OCI-LY1 (cell line): Measurements from ENCODE around the gene LMF1.

Source experiments
- H2AFZ ChIP-seq: fragments of 200-600 bp; sonication (generic), shearing (Covaris generic); 2 replicates; pipeline ENCODE4 v1.6.0; 2014; ENCODE audit warnings: antibody characterized with exemption, mild to moderate bottlenecking, low read length
- H3F3A ChIP-seq: fragments of 200-600 bp; sonication (generic), shearing (Covaris generic); 2 replicates; pipeline ENCODE4 v1.6.0; 2014; ENCODE audit warnings: mild to moderate bottlenecking, antibody characterized with exemption, low read length, moderate library complexity; ENCODE audit not compliant: insufficient read depth
- H3K27ac ChIP-seq: fragments of 200-600 bp; sonication (generic); 2 replicates; pipeline ENCODE4 v1.5.1; 2014; ENCODE audit warnings: low read length, mixed run types, mild to moderate bottlenecking, low read depth; ENCODE audit not compliant: poor library complexity, severe bottlenecking
- H3K27me3 ChIP-seq: fragments of 200-600 bp; sonication (generic); 2 replicates; pipeline ENCODE4 v1.6.0; 2014; ENCODE audit warnings: antibody characterized with exemption, mild to moderate bottlenecking, low read length, moderate library complexity; ENCODE audit not compliant: insufficient read depth
- H3K36me3 ChIP-seq: fragments of 200-600 bp; sonication (generic); 2 replicates; pipeline ENCODE4 v1.6.1; 2014; ENCODE audit warnings: mild to moderate bottlenecking, antibody characterized with exemption, low read length, moderate library complexity, mixed read lengths; ENCODE audit not compliant: insufficient read depth
- H3K4me1 ChIP-seq: fragments of 200-600 bp; sonication (generic); 2 replicates; pipeline ENCODE4 v1.5.1; 2014; ENCODE audit warnings: mild to moderate bottlenecking, low read length, moderate library complexity; ENCODE audit not compliant: insufficient read depth, severe bottlenecking
- H3K4me2 ChIP-seq: fragments of 200-600 bp; sonication (generic), shearing (Covaris generic); 2 replicates; pipeline ENCODE4 v1.6.1; 2014; ENCODE audit warnings: low read length
- H3K4me3 ChIP-seq: fragments of 200-600 bp; sonication (generic); 2 replicates; pipeline ENCODE4 v1.5.1; 2014; ENCODE audit warnings: low read length, low read depth, mild to moderate bottlenecking, mixed read lengths; ENCODE audit not compliant: poor library complexity, severe bottlenecking
- H3K79me2 ChIP-seq: fragments of 200-600 bp; shearing (Covaris generic); 2 replicates; pipeline ENCODE4 v1.6.1; 2016; ENCODE audit warnings: mixed run types, low read length, mixed read lengths; ENCODE audit not compliant: insufficient read depth
- H3K9ac ChIP-seq: fragments of 200-600 bp; sonication (generic), shearing (Covaris generic); 2 replicates; pipeline ENCODE4 v1.6.1; 2014; ENCODE audit warnings: mild to moderate bottlenecking, low read length, mixed read lengths
- H3K9me2 ChIP-seq: fragments of 200-600 bp; sonication (generic), shearing (Covaris generic); 2 replicates; pipeline ENCODE4 v1.6.1; 2014; ENCODE audit warnings: low read depth, mild to moderate bottlenecking, low read length, mixed read lengths
- H3K9me3 ChIP-seq: fragments of 200-600 bp; shearing (Covaris generic); 2 replicates; pipeline ENCODE4 v1.6.1; 2014; ENCODE audit warnings: low read length, mixed read lengths
- H4K20me1 ChIP-seq: fragments of 200-600 bp; sonication (generic), shearing (Covaris generic); 2 replicates; pipeline ENCODE4 v1.6.0; 2016; ENCODE audit warnings: mild to moderate bottlenecking, low read length; ENCODE audit not compliant: insufficient read depth
- EZH2 ChIP-seq: fragments of 200-600 bp; sonication (generic), shearing (Covaris generic); IDR thresholded peaks from 2 replicates; pipeline ENCODE4 v1.8.0; 2017; ENCODE audit warnings: borderline replicate concordance, mixed run types, mild to moderate bottlenecking, antibody characterized with exemption, low read length, moderate library complexity, mixed read lengths
- TF ChIP-seq, protein P1 (sequence below): fragments of 200-600 bp; sonication (generic), shearing (Covaris generic); IDR thresholded peaks from 2 replicates; pipeline ENCODE4 v1.5.1; 2017; ENCODE audit warnings: mild to moderate bottlenecking, antibody characterized with exemption, low read length, moderate library complexity, mixed read lengths

LMF1 gene

DNA sequence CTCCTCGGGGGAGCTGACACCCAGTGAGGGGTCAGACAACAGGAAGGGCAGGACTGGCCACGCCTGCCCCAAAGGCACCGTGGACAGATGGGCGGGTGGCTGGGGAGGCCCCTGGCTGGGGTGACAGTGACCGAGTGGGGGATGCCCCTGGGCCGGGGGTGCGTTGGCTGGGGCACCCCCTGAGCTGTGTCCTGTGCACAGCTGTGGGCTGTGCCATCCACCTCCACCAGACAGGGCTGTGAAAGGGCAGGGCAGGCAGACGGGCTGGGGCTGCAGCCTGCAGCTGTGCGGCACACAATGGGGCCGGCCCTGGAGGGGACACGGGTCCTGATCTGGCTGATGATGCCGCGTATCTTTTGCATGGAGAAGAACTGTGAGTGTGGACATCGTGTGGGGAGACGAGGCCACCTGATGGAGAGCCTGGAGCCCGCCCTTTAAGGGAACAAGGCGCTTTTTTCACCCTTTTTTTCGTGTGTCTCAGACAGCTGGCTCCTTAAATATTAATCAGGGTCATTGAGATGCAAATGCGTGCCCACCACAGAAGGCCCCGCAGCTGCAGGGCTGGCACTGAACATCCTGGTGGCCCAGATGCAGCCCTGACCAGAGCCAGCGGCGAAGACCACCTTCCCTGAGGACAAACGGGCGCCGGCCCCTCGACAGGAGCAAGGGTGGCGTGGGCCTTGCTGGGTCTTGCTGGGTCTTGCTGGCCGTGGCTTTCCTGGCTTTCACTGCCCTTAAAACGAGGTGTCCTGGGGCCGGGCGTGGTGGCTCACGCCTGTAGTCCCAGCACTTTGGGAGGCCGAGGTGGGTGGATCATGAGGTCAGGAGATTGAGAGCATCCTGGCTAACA is 127.8 kb downstream of the LMF1 start:
- Histone ChIP-seq H3K4me1 (no peaks in the 10 kb centered on the region), H3K79me2 (no peaks in the 10 kb centered on the region), H3K9ac (no peak overlapping the region), H3K9me3 (no peaks in the 10 kb centered on the region), H3K27ac (no peak overlapping the region), H3F3A (no peaks in the 10 kb centered on the region), H3K9me2 (no peaks in the 10 kb centered on the region), H3K4me3 (no peak overlapping the region), H4K20me1 (no peaks in the 10 kb centered on the region), H3K27me3 (no peaks in the 10 kb centered on the region), H3K36me3 (no peaks in the 10 kb centered on the region), H3K4me2 (no peak overlapping the region), H2AFZ (no peak overlapping the region)
- TF ChIP-seq, protein P1, sequence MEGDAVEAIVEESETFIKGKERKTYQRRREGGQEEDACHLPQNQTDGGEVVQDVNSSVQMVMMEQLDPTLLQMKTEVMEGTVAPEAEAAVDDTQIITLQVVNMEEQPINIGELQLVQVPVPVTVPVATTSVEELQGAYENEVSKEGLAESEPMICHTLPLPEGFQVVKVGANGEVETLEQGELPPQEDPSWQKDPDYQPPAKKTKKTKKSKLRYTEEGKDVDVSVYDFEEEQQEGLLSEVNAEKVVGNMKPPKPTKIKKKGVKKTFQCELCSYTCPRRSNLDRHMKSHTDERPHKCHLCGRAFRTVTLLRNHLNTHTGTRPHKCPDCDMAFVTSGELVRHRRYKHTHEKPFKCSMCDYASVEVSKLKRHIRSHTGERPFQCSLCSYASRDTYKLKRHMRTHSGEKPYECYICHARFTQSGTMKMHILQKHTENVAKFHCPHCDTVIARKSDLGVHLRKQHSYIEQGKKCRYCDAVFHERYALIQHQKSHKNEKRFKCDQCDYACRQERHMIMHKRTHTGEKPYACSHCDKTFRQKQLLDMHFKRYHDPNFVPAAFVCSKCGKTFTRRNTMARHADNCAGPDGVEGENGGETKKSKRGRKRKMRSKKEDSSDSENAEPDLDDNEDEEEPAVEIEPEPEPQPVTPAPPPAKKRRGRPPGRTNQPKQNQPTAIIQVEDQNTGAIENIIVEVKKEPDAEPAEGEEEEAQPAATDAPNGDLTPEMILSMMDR = no peak
- no peak for TF ChIP-seq EZH2

DNA sequence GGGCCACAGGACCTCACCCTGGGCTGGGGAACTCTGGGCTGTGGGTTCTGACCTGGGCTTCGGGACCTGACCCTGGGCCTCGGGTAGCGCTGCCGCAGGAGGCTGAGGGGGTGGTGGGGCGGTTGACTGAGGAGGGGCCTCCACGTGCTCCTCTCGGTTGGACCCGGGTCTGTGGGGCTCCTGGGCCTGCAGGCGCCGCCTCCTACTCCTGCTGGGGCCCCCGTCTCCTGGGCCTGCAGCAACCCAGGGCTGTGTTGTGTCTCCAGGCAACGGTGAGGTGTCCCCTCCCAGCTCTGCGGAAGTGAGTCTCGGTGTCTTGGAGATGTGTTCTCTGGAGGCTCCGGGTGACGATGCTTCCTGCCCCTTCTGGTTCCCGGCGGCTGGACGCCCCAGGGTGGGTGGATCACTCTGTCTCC is 128.7 kb downstream of the LMF1 start:
- H3K9ac ChIP-seq = no peak overlapping the region
- peaks cover under 1% of the 10 kb centered on the region; the same call in 1 of the 2 replicates for H3K9me3 ChIP-seq
- H2AFZ ChIP-seq = no peak overlapping the region
- H4K20me1 ChIP-seq = no peaks in the 10 kb centered on the region
- H3K9me2 ChIP-seq = no peaks in the 10 kb centered on the region
- H3F3A ChIP-seq = no peaks in the 10 kb centered on the region
- H3K27me3 ChIP-seq = no peaks in the 10 kb centered on the region
- no peaks in the 10 kb centered on the region for H3K4me1 ChIP-seq
- TF ChIP-seq, protein P1 = no peak
- TF ChIP-seq EZH2 = no peak
- H3K79me2 ChIP-seq = no peaks in the 10 kb centered on the region
- no peaks in the 10 kb centered on the region for H3K36me3 ChIP-seq
- H3K4me3 ChIP-seq = no peak overlapping the region
- no peak overlapping the region for H3K4me2 ChIP-seq
- H3K27ac ChIP-seq = no peak overlapping the region

DNA sequence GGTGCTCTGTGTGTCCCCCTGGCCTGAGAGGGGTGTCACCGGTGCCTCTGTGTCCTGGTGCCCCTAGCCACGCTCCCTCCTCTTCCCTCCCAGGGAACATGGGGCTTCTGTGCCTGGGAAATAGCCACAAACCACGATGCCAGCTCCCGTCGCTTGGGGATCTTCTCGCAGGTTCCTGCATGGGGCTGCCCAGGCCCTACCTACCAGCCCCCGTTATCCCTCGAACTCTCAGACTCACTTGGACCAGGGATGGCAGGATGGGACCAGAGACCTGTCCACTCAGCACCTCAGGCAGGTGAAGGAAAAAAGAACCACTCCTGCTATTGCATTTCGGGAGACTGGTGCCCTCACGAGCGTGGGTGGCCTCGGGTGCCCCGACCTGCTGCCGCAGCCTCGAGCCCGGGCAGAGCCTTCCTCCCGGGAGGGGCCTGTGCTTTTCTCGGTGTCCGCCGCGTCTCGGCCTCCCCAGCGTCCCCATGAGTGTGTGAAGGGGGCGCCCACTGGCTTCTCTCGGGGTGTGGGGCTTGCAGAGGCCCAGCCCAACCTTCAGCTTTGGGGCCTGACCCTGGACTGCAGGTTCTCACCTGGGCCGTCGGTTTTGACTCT is 129.2 kb downstream of the LMF1 start:
- Histone ChIP-seq H3K9me3 (peaks cover 4% of the 10 kb centered on the region; the same call in 1 of the 2 replicates), H3K4me3 (no peak overlapping the region), H3K36me3 (no peaks in the 10 kb centered on the region; the same call in 1 of the 2 replicates), H3K79me2 (no peaks in the 10 kb centered on the region), H3K27ac (no peak overlapping the region), H3K9ac (no peak overlapping the region), H4K20me1 (no peaks in the 10 kb centered on the region), H2AFZ (no peak overlapping the region), H3K4me1 (no peaks in the 10 kb centered on the region), H3F3A (no peaks in the 10 kb centered on the region), H3K4me2 (no peak overlapping the region), H3K9me2 (no peaks in the 10 kb centered on the region), H3K27me3 (no peaks in the 10 kb centered on the region; the same call in 1 of the 2 replicates)
- TF ChIP-seq EZH2 = no peak
- TF ChIP-seq, protein P1 = no peak
